OCI-LY1 (cell line): ENCODE measurements around the gene MARCHF6.
A peak's percentile ranks its signal among the peaks of the same experiment; 100 is the strongest.

Experiments
- H2AFZ ChIP-seq: fragments of 200-600 bp; sonication (generic), shearing (Covaris generic); 2 replicates; pipeline ENCODE4 v1.6.0; 2014; ENCODE audit warnings: antibody characterized with exemption, mild to moderate bottlenecking, low read length
- H3F3A ChIP-seq: fragments of 200-600 bp; sonication (generic), shearing (Covaris generic); 2 replicates; pipeline ENCODE4 v1.6.0; 2014; ENCODE audit warnings: mild to moderate bottlenecking, antibody characterized with exemption, low read length, moderate library complexity; ENCODE audit not compliant: insufficient read depth
- H3K27ac ChIP-seq: fragments of 200-600 bp; sonication (generic); 2 replicates; pipeline ENCODE4 v1.5.1; 2014; ENCODE audit warnings: low read length, mixed run types, mild to moderate bottlenecking, low read depth; ENCODE audit not compliant: poor library complexity, severe bottlenecking
- H3K27me3 ChIP-seq: fragments of 200-600 bp; sonication (generic); 2 replicates; pipeline ENCODE4 v1.6.0; 2014; ENCODE audit warnings: antibody characterized with exemption, mild to moderate bottlenecking, low read length, moderate library complexity; ENCODE audit not compliant: insufficient read depth
- H3K36me3 ChIP-seq: fragments of 200-600 bp; sonication (generic); 2 replicates; pipeline ENCODE4 v1.6.1; 2014; ENCODE audit warnings: mild to moderate bottlenecking, antibody characterized with exemption, low read length, moderate library complexity, mixed read lengths; ENCODE audit not compliant: insufficient read depth
- H3K4me1 ChIP-seq: fragments of 200-600 bp; sonication (generic); 2 replicates; pipeline ENCODE4 v1.5.1; 2014; ENCODE audit warnings: mild to moderate bottlenecking, low read length, moderate library complexity; ENCODE audit not compliant: insufficient read depth, severe bottlenecking
- H3K4me2 ChIP-seq: fragments of 200-600 bp; sonication (generic), shearing (Covaris generic); 2 replicates; pipeline ENCODE4 v1.6.1; 2014; ENCODE audit warnings: low read length
- H3K4me3 ChIP-seq: fragments of 200-600 bp; sonication (generic); 2 replicates; pipeline ENCODE4 v1.5.1; 2014; ENCODE audit warnings: low read length, low read depth, mild to moderate bottlenecking, mixed read lengths; ENCODE audit not compliant: poor library complexity, severe bottlenecking
- H3K79me2 ChIP-seq: fragments of 200-600 bp; shearing (Covaris generic); 2 replicates; pipeline ENCODE4 v1.6.1; 2016; ENCODE audit warnings: mixed run types, low read length, mixed read lengths; ENCODE audit not compliant: insufficient read depth
- H3K9ac ChIP-seq: fragments of 200-600 bp; sonication (generic), shearing (Covaris generic); 2 replicates; pipeline ENCODE4 v1.6.1; 2014; ENCODE audit warnings: mild to moderate bottlenecking, low read length, mixed read lengths
- H3K9me2 ChIP-seq: fragments of 200-600 bp; sonication (generic), shearing (Covaris generic); 2 replicates; pipeline ENCODE4 v1.6.1; 2014; ENCODE audit warnings: low read depth, mild to moderate bottlenecking, low read length, mixed read lengths
- H3K9me3 ChIP-seq: fragments of 200-600 bp; shearing (Covaris generic); 2 replicates; pipeline ENCODE4 v1.6.1; 2014; ENCODE audit warnings: low read length, mixed read lengths
- H4K20me1 ChIP-seq: fragments of 200-600 bp; sonication (generic), shearing (Covaris generic); 2 replicates; pipeline ENCODE4 v1.6.0; 2016; ENCODE audit warnings: mild to moderate bottlenecking, low read length; ENCODE audit not compliant: insufficient read depth
- CTCF ChIP-seq: fragments of 200-600 bp; sonication (generic), shearing (Covaris generic); IDR thresholded peaks from 2 replicates; pipeline ENCODE4 v1.5.1; 2017; ENCODE audit warnings: mild to moderate bottlenecking, antibody characterized with exemption, low read length, moderate library complexity, mixed read lengths
- EZH2 ChIP-seq: fragments of 200-600 bp; sonication (generic), shearing (Covaris generic); IDR thresholded peaks from 2 replicates; pipeline ENCODE4 v1.8.0; 2017; ENCODE audit warnings: borderline replicate concordance, mixed run types, mild to moderate bottlenecking, antibody characterized with exemption, low read length, moderate library complexity, mixed read lengths

Gene MARCHF6

GRCh38 chr5:10352430-10353240 is 860 bp upstream of the MARCHF6 start:
- peaks cover 35% of the 10 kb centered on the region for H3K79me2 ChIP-seq
- no peaks in the 10 kb centered on the region for H3K36me3 ChIP-seq
- peak overlapping the region; percentile 75 for H3K4me3 ChIP-seq
- peak overlapping the region; percentile 88 for H3K4me2 ChIP-seq
- H2AFZ ChIP-seq: no peak overlapping the region
- peak overlapping the region; percentile 88 for H3K9ac ChIP-seq
- H3K4me1 ChIP-seq: peaks cover 37% of the 10 kb centered on the region
- peak overlapping the region; percentile 92 for H3K27ac ChIP-seq
- H3K27me3 ChIP-seq: no peaks in the 10 kb centered on the region
- no peaks in the 10 kb centered on the region for H3K9me3 ChIP-seq
- no peaks in the 10 kb centered on the region for H3F3A ChIP-seq
- TF ChIP-seq EZH2: no peak
- TF ChIP-seq CTCF: no peak
- peaks cover 3% of the 10 kb centered on the region; the same call in 1 of the 2 replicates for H4K20me1 ChIP-seq
- no peaks in the 10 kb centered on the region for H3K9me2 ChIP-seq

GRCh38 chr5:10354048-10354872 is 765 bp downstream of the MARCHF6 start:
- H3K79me2 ChIP-seq: peaks cover 51% of the 10 kb centered on the region
- H3K9ac ChIP-seq: peak overlapping the region; percentile 88
- no peaks in the 10 kb centered on the region for H3K9me2 ChIP-seq
- H3K4me3 ChIP-seq: peak overlapping the region; percentile 75
- H3K4me1 ChIP-seq: peaks cover 46% of the 10 kb centered on the region
- no peaks in the 10 kb centered on the region for H3K9me3 ChIP-seq
- H3F3A ChIP-seq: no peaks in the 10 kb centered on the region
- H3K36me3 ChIP-seq: no peaks in the 10 kb centered on the region
- no peak overlapping the region for H2AFZ ChIP-seq
- peak overlapping the region; percentile 92 for H3K27ac ChIP-seq
- TF ChIP-seq EZH2 (no peak), CTCF (no peak)
- H4K20me1 ChIP-seq: peaks cover 3% of the 10 kb centered on the region
- H3K27me3 ChIP-seq: no peaks in the 10 kb centered on the region
- H3K4me2 ChIP-seq: peak overlapping the region; percentile 82

GRCh38 chr5:10355071-10355889 is 1.8 kb downstream of the MARCHF6 start:
- no peaks in the 10 kb centered on the region for H3K36me3 ChIP-seq
- TF ChIP-seq CTCF: no peak
- TF ChIP-seq EZH2: no peak
- H4K20me1 ChIP-seq: peaks cover 3% of the 10 kb centered on the region
- no peaks in the 10 kb centered on the region for H3F3A ChIP-seq
- peaks cover 48% of the 10 kb centered on the region for H3K4me1 ChIP-seq
- peak overlapping the region; percentile 88 for H3K9ac ChIP-seq
- H3K4me3 ChIP-seq: peak overlapping the region; percentile 75
- peak overlapping the region; percentile 82 for H3K4me2 ChIP-seq
- H3K27me3 ChIP-seq: no peaks in the 10 kb centered on the region
- H3K79me2 ChIP-seq: peaks cover 62% of the 10 kb centered on the region
- H3K9me2 ChIP-seq: no peaks in the 10 kb centered on the region
- no peak overlapping the region for H2AFZ ChIP-seq
- H3K9me3 ChIP-seq: no peaks in the 10 kb centered on the region
- H3K27ac ChIP-seq: peak overlapping the region; percentile 92
